SH-SY5Y (cell line): ENCODE measurements around the gene DGLUCY.

ENCODE experiments used
- GATA2 ChIP-seq: IDR thresholded peaks from 2 replicates; pipeline ENCODE4 v1.6.1; 2011; ENCODE audit warnings: mild to moderate bottlenecking, low read depth, low read length
- GATA3 ChIP-seq: IDR thresholded peaks from 2 replicates; pipeline ENCODE4 v1.6.1; 2011; ENCODE audit warnings: low read depth, mild to moderate bottlenecking, low read length, moderate library complexity

Gene DGLUCY

DNA sequence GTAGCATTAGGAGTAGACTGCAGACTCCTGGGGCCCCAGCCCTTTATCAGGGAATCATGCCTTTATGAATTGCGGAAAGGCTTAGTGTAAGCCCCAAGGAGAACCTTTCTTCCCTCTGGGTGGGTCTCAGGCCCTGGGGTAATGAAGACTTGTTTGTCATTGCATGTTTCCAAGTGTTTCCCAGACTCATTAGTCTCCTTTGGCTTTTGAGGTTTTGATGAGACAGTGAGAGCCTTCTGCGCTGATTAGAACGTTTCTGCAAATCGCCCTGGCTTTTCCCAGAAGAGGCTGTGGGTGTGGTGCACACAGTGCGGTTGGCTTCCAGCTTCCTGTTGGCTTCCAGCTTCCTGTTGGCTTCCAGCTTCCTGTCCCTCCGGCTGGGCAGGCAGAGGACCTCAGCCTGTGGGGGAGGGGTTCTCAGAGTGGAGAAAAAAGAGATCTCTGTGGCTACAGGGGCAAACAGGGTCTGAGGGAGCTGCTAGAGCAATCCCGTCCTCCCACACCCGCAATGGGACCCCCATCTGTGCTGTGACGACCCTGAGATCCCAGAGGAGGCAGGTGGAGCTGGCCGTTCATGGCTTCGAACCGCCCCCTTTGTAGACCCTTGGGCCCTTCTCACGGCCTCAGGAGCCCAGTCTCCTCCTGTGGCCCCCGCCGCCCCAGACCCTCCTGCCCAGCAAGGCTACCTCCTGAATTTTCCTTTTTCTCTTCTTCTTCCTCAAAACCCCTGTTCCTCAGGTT, 88.5 kb downstream of the DGLUCY start:
- no peak for TF ChIP-seq GATA2
- TF ChIP-seq GATA3, result no peak

DNA sequence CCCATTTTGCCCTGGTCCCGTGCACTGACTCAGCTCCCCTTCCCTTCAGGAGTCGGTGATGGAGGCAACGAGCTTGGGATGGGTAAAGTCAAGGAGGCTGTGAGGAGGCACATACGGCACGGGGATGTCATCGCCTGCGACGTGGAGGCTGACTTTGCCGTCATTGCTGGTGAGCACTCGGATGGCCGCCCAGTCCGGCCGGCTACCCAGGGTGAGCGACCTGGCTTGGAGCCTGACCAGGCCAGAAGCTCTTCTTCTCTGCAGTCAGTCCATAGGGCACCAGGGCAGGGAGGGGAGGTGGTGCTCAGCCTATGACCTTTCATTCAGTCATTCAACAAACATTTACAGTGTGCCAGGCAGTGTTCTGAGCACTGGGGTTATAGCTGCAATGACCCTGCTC, 90.8 kb downstream of the DGLUCY start:
- TF ChIP-seq GATA3, result no peak
- no peak for TF ChIP-seq GATA2

DNA sequence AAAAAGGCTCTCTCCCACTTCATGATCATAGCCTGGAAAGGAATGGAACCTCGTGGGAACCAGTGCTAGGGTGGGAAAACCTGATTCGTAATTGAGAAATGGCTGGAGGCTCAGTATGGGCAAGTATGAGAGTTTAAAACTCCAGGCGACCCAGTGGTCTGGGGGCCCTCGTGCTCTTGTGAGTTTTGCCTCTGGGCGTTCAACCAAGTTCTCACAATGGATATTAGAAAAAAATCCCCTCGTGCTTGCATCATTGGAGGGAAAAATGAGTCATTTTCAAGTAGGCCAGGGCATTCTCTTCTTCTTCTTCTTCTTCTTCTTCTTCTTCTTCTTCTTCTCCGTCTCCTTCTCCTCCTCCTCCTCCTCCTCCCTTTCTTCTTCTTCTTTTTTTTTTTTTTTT, 91.6 kb downstream of the DGLUCY start:
- no peak for TF ChIP-seq GATA2

DNA sequence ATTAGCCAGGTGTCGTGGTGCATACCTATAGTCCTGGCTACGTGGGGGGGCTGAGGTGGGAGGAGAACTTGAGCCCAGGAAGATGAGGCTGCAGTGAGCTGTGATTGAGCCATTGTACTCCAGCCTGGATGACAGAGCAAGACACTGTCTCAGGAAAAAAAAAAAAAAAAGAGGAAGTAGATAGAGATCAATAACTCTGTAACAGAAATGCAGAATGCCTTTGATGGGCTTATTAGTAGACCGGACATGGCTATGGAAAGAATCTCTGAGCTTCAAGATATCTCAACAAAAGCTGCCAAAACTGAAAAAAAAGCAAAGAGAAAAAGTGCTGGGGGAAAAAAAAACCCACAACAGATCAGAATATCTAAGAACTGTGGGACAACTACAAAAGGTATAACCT, 93.1 kb downstream of the DGLUCY start:
- TF ChIP-seq GATA3 (no peak), GATA2 (no peak)

DNA sequence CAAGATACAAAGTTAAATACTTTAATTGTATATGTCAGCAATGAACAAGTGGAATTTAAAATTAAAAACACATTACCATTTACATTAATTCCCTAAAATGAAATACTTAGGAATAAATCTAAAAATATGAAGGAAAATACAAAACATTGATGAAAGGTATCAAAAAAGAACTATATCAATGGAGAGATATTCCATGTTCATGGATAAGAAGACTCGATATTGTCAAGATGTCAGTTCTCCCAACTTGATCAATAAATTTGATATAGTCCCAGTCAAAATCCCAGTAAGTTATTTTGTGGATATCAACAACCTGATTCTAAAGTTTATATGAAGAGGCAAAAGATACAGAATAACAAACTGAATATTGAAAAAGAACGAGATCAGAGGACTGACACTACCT, 97.1 kb downstream of the DGLUCY start:
- TF ChIP-seq GATA3, result no peak
- TF ChIP-seq GATA2, result no peak

DNA sequence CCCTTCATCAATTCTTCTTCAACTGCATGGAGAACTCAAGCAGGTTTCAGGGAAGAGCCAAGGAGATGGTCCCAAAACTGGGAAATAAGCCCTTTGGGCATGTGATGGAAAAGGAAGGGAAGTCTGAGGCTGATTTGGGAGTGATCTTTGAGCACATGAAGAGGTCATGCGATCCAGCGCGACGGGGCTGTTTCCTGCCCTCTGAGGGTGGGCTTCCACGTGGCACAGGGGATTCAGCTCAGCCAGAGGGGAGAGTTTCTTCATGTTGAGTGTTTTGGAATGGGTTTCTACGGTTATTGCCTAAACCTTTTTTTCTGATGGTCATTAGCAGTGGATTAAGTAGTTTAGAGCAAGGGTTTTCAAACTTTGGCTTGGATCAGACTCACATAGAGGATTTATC, 100.4 kb downstream of the DGLUCY start:
- no peak for TF ChIP-seq GATA2
- TF ChIP-seq GATA3, result no peak

DNA sequence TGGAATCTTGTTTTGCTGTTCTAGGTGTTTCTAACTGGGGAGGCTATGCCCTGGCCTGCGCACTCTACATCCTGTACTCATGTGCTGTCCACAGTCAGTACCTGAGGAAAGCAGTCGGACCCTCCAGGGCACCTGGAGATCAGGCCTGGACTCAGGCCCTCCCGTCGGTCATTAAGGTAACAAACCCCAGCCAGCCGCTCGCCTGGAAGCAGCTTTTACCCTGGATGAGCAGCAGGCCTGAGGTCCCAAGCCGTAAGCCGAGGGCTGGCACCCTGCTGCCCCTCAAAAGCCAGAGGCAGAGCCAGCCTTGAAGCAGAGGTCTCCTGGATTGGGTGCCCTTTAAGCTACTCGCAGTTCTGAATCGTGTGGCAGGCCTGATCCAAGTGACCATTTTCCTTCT, 101.5 kb downstream of the DGLUCY start:
- no peak for TF ChIP-seq GATA2
- TF ChIP-seq GATA3, result no peak

DNA sequence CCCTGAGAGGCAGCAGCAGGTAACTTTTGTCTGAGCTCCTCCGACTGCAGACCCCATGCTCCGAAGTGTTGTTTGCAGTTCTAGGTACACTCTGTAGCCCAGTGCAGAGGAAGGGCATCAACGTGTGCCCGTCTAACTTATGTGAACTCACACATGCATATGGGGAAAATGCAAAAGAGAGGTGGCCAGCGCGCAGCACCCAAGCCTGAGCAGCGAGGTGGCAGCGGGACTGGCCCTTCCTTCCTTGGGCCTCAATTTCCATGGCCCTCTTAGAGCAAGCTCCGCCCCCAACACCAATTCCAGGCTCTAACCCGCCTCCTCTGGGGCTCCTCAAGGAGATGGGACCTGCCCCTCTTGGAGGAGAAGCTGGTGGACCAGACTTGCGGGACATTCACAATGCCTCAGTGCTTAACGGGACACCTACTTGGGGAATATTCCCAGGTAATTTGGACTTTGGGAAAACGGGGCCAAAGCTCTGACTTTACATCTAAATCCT, 102.9 kb downstream of the DGLUCY start:
- no peak for TF ChIP-seq GATA2
- TF ChIP-seq GATA3, result no peak

DNA sequence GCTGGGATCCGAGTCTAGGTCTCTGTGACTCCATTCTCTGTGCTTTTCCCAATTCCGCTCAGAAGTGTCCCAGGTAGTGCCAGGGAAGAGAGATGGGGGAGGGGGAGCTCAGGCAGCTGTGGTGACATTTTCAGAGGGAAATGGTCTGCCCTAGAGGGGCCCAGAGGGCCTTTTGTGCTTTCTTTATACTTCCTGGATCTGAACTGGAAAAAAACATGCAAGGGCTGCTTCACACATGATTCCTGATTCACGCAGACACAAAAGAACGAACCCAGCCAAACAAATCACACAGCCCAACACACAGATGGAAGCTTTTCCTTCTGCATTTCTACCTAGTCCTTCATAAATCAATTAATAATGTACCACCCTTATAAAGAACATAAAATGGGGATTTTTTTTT, 104.1 kb downstream of the DGLUCY start:
- TF ChIP-seq GATA3, result no peak
- TF ChIP-seq GATA2, result no peak

DNA sequence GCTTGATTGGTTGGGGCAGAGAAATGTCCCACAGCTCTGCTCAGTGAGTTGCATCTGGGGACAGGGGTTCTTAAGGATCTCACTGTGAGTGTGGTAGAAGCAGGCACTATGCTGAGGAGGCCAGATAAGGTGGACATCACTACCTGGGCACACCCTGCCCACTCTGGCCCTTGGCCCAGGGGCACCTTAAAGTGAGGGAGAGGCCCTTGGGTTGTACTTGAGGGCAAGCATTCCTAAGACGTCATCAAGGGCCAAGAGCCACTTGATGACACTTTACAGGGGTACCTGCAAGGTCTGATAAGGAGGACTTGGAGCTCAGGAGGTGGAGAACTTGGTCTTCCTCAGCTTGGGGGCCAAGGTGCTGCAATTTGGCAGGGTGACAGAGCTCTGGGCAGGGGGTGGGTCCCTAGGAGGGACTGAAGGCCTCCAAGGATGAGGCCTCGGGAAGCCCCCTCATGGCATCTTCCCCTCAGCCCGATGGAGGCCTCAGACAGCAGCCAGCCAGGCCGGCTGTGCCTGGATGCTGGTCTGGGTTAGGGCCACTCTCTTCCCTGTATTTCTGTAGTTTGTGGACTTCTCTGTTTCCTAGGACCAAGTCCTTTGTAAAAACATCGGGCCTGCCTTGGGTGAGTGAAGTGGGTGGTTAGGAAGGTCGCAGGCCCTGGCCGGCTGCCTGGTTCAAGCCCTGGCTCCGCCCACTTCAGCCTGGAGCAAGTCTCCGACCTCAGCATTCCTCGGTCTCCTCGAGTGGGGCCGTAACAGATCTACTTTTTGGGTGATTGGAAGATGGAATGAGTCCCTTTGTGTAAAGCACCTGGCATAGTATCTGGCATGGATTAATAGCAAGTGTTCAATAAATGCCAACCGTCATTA, 105.9 kb downstream of the DGLUCY start:
- TF ChIP-seq GATA2, result no peak

DNA sequence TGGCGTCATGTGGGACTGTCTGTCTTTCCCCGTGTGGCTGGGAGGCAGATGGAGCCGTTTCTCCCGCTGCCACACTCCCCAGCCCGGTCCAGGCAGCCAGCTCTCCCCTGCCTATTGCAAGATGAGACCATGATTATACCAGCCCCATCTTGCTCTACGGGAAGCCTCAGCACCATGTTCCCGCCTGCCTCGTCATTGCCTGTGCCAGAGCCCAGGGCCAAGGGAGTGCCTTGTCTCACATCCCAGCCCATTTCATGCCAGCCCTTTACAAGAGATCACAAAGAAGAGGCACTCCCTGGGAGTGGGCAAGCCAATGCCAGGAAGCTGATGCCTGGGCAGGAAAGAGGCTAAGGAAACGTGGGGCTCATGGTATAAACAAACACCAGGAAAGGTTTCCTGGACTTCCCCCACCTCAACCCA, 106.7 kb downstream of the DGLUCY start:
- TF ChIP-seq GATA2, result no peak
- TF ChIP-seq GATA3, result no peak

DNA sequence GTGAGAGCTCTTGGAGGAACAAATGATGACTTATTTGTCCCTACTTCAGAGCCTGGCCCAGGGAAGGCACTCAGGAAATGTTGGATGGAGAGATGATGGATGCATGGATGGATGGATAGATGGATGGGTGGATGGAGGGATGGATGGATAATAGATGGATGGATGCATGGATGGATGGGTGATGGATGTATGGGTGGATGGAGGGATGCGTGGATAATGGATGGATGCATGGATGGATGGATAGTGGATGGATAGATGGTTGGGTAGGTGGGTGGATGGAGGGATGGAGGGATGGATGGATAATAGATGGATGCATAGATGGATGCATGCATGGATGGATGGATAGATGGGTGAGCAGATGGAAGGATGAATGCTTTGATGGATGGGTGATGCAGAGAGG, 107.4 kb downstream of the DGLUCY start:
- TF ChIP-seq GATA3 (no peak), GATA2 (no peak)

DNA sequence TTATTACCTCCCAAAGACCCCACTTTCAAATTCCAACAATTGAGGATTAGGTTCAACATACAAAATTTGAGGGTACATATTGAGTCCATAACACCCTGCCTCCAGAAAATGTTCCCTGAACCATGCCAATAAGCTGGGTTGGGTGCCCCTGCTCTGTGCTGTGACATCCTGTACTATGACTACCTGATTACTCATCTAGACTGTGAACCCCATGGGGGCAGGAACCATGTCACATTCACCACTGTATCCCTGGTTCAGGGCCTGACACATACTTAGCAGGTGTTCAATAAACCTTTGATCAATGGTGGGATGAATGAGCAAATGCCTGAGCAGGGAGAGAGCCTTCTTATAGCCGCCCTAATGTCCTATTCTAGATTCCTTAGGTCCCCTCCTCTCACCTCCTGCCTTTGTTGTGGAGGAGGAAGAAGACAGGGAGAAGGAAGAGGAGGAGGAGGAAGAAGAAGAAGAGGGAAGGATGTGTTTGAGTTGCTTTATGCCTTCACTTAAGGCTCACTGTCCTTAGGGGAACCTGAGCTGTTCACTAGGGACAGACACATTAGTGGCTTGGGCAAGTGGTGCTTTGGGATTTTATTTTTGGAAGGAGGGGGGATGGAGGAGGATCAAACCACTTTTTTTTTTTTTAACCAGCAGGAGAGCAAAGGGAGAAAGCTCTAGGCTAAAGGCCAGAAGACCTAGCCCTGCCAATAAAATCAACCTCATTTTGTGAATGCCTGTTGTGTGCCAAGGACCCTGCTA, 109.3 kb downstream of the DGLUCY start:
- TF ChIP-seq GATA3 (no peak), GATA2 (no peak)

DNA sequence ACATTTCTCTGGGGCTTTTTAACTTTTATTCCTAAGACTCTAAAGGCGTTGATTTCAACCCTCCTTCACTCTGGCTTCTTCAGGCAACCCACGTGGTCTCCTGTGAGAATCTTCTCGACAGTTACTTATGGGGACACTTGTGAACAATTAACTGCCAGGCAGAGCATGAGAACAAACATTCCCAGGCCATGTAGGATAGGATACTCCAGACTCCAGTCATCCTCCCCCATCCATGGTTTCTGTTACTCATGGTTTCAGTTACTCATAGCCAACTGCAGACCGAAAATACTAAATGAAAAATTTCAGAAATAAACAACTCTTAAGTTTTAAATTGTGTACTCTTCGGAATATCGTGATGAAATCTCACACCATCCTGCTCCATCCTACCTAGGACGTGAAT, 111.2 kb downstream of the DGLUCY start:
- no peak for TF ChIP-seq GATA2
- TF ChIP-seq GATA3, result no peak
